Tibial nerve (tissue), 4 donors: Measurements from ENCODE around the gene DYNC1I1. TPM values are rescaled to one million over a fixed set of nuclear protein-coding genes. Genes with fewer than 3 reads are reported as not detected.

Experiments
- DNase-seq, 2 donors: peaks; one replicate each; pipeline ENCODE4 v3.0.0-alpha.2; 2019; ENCODE audit warnings: low spot score in 2 of 2
- H3K27ac ChIP-seq, 4 donors: fragments of 200-600 bp; sonication (generic) in 3 of 4; one replicate each; pipeline ENCODE4 v1.5.1; 2017 to 2019; ENCODE audit warnings: mild to moderate bottlenecking in 1 of 4
- H3K27me3 ChIP-seq, 2 donors: fragments of 200-600 bp; sonication (generic) in 1 of 2; one replicate each; pipeline versions ENCODE4 v1.5.1 to v1.6.0; 2017 to 2019
- H3K36me3 ChIP-seq, 3 donors: fragments of 200-600 bp; sonication (generic); one replicate each; pipeline ENCODE4 v1.5.1; 2018 to 2019
- H3K4me1 ChIP-seq, 4 donors: fragments of 200-600 bp; sonication (generic) in 3 of 4; one replicate each; pipeline ENCODE4 v1.5.1; 2017 to 2019
- H3K4me3 ChIP-seq, 4 donors: fragments of 200-600 bp; sonication (generic) in 3 of 4; one replicate each; pipeline ENCODE4 v1.5.1; 2017 to 2019; ENCODE audit warnings: mild to moderate bottlenecking in 1 of 4, moderate library complexity in 1 of 4
- H3K9me3 ChIP-seq, 4 donors: fragments of 200-600 bp; sonication (generic) in 3 of 4; one replicate each; pipeline ENCODE4 v1.5.1; 2017 to 2019
- CTCF ChIP-seq, 5 experiments: fragments of 200-600 bp in 3 of 5; fragments of 450-650 bp in 2 of 5; sonication (generic) in 3 of 5; IDR thresholded peaks; one replicate each; pipeline ENCODE4 v1.5.1; 2016 to 2019; ENCODE audit warnings: antibody characterized with exemption in 5 of 5, mild to moderate bottlenecking in 3 of 5, moderate library complexity in 2 of 5
- EP300 ChIP-seq, 2 donors: sonication (generic); formaldehyde crosslinking; IDR thresholded peaks; one replicate each; pipeline ENCODE4 v1.6.1; 2017; ENCODE audit warnings: antibody characterized with exemption in 2 of 2, mild to moderate bottlenecking in 1 of 2
- POLR2A ChIP-seq, 2 donors: fragments of 450-650 bp; IDR thresholded peaks; one replicate each; pipeline ENCODE4 v1.6.1; 2017; ENCODE audit warnings: antibody characterized with exemption in 2 of 2, mild to moderate bottlenecking in 2 of 2, moderate library complexity in 2 of 2
- WGBS, 2 donors: methylation state at CpG; one replicate each; pipeline ENCODE4 v1.1.5; 2018; 5-methylcytosine and 5-hydroxymethylcytosine counted together
- total RNA-seq, 4 donors: library from RNA; depleted of rRNA; stranded (reverse); fragments of >200 nt; gene quantifications; one replicate each; pipeline ENCODE4 v1.1.0, GENCODE V29; 2016

The DYNC1I1 gene
- total RNA-seq, 4 donors from 2014 or later: 5.5 to 12.0 (median 9.8) TPM

DNA sequence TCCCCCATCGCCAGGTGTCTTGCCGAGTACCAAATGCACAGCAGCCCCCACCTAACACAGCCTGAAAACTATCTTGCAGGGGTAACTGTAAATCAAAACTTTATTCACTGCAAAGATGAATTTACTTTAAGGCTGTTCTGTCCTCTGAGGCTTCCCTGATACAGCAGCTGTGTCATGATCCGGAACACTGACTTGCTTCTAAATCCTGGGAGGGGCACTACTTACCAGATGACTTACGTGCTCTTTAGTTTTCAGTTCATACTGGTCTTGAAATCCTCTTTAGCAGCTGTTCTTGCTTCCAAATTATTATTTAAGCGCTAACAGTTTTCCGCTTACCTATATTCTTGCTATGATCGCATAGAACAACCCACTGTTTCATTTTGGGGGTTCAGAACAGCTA is 4.9 kb downstream of the DYNC1I1 start:
- WGBS, 2 donors: 76 to 87% methylated on average over 7 of the region's 7 CpGs
- H3K27me3 ChIP-seq: peaks cover 0 to 5% of the 10 kb centered on the region in 2 donors
- H3K4me3 ChIP-seq: no peak overlapping the region
- peaks cover 0 to 5% (median 0%) of the 10 kb centered on the region in 4 donors for H3K9me3 ChIP-seq
- H3K36me3 ChIP-seq: no peaks in the 10 kb centered on the region
- H3K27ac ChIP-seq: no peak overlapping the region
- no peak for DNase-seq
- H3K4me1 ChIP-seq: peaks cover 0 to 9% (median 6%) of the 10 kb centered on the region in 4 donors
- TF ChIP-seq CTCF (IDR thresholded peaks at IDR 0.05) (no peak), EP300 (IDR thresholded peaks at IDR 0.05) (no peak), POLR2A (IDR thresholded peaks at IDR 0.05) (no peak)

GRCh38 chr7:95780665-95781064 is 8.3 kb downstream of the DYNC1I1 start:
- WGBS, 2 donors: 46 to 48% methylated on average over 5 of the region's 5 CpGs
- H3K27ac ChIP-seq: peak overlapping the region in 1 of 4 donors; percentile 12
- no peak overlapping the region for H3K4me3 ChIP-seq
- H3K36me3 ChIP-seq: no peaks in the 10 kb centered on the region
- DNase-seq: peak in 1 of 2 donors; percentile 14
- H3K4me1 ChIP-seq: no peaks in the 10 kb centered on the region
- TF ChIP-seq EP300 (IDR thresholded peaks at IDR 0.05) (peak in 1 of 2 donors; percentile 39), POLR2A (IDR thresholded peaks at IDR 0.05) (no peak), CTCF (IDR thresholded peaks at IDR 0.05) (no peak)
- no peaks in the 10 kb centered on the region for H3K27me3 ChIP-seq
- peaks cover 0 to 14% (median 2%) of the 10 kb centered on the region in 4 donors for H3K9me3 ChIP-seq

- Histone ChIP-seq H3K9me3 (peaks cover 0 to 14% (median 2%) of the 10 kb centered on the region in 4 donors), H3K27ac (no peak overlapping the region), H3K36me3 (no peaks in the 10 kb centered on the region), H3K27me3 (no peaks in the 10 kb centered on the region), H3K4me1 (no peaks in the 10 kb centered on the region), H3K4me3 (no peak overlapping the region)
- WGBS, 2 donors: 82 to 83% methylated on average over 3 of the region's 3 CpGs
- no peak for DNase-seq
- TF ChIP-seq POLR2A (IDR thresholded peaks at IDR 0.05) (no peak), CTCF (IDR thresholded peaks at IDR 0.05) (no peak), EP300 (IDR thresholded peaks at IDR 0.05) (no peak)
These were observed 9.7 kb downstream of the DYNC1I1 start for GRCh38 chr7:95781961-95782586.

DNA sequence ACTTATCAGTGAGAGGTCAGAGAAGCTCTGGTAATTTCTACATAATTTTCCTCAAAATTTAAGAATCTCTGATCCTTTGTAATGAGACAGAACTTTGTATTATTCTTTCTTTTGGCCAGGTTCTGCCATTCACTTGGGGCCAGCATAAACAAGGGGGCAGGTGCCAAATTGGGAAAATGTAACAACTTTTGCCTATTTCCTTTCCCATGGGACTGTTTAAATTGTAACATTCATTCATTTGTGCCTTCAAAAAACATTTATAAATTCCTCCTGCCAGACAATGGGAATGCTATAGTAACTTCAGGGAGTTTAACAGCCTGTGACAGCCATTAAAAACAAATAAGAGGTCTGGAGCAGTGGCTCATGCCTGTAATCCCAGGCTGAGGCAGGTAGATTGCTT is 12.4 kb downstream of the DYNC1I1 start:
- Histone ChIP-seq H3K4me1 (no peaks in the 10 kb centered on the region), H3K4me3 (no peak overlapping the region), H3K36me3 (no peaks in the 10 kb centered on the region), H3K27ac (no peak overlapping the region), H3K27me3 (no peaks in the 10 kb centered on the region), H3K9me3 (peaks cover 0 to 14% (median 2%) of the 10 kb centered on the region in 4 donors)
- no peak for DNase-seq
- TF ChIP-seq POLR2A (IDR thresholded peaks at IDR 0.05) (no peak), CTCF (IDR thresholded peaks at IDR 0.05) (no peak), EP300 (IDR thresholded peaks at IDR 0.05) (no peak)

DNA sequence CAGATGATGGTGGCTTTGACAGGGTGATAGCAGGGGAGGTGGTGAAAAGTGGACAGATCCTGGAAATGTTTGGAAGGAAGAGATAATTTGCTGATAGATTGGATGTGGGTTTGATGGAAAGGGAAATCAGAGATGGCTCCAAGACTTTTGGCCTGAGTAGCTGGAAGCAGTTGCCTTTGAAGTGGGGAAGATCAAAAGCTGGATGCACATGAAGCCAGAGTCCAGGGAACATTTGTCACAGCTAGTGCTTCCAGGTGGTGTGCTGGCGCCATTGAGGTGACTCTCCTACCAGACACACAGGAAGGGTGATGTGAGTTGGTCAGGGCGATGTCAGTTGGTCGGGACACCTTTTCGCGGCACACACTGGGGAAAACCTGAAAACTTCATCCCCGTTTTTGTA is 15.9 kb downstream of the DYNC1I1 start:
- no peaks in the 10 kb centered on the region for H3K27me3 ChIP-seq
- H3K36me3 ChIP-seq: no peaks in the 10 kb centered on the region
- no peaks in the 10 kb centered on the region for H3K9me3 ChIP-seq
- no peak overlapping the region for H3K4me3 ChIP-seq
- H3K27ac ChIP-seq: no peak overlapping the region
- TF ChIP-seq CTCF (IDR thresholded peaks at IDR 0.05) (no peak), POLR2A (IDR thresholded peaks at IDR 0.05) (no peak), EP300 (IDR thresholded peaks at IDR 0.05) (no peak)
- no peak for DNase-seq
- no peaks in the 10 kb centered on the region for H3K4me1 ChIP-seq
- WGBS, 2 donors: 94 to 96% methylated on average over 6 of the region's 6 CpGs
